ENCODE data around the gene ANKRD26.
"Not testable (repeated sequence)": the region's sequence is repeated elsewhere in the genome, so short reads cannot be mapped to it uniquely, and the experiment has no call there.

The ANKRD26 gene

GRCh38 chr10:27088119-27089044, 11.9 kb downstream of the ANKRD26 start:
- Histone ChIP-seq H3K4me3 (ENCODE audit: insufficient read depth, low read depth, low read length, poor library complexity, severe bottlenecking) (no peak overlapping the region), H3K27ac (ENCODE audit: insufficient read depth, low read length, poor library complexity, severe bottlenecking) (no peak overlapping the region), H3K36me3 (ENCODE audit: control insufficient read depth, insufficient read depth, low read length) (no peaks in the 10 kb centered on the region), H3K4me1 (ENCODE audit: control insufficient read depth, insufficient read depth, low read length, poor library complexity, severe bottlenecking) (no peaks in the 10 kb centered on the region), H3K9me3 (ENCODE audit: control insufficient read depth, low read length) (no peaks in the 10 kb centered on the region), H3K27me3 (replicated peaks; ENCODE audit: control insufficient read depth, insufficient read depth, low read length, poor library complexity, severe bottlenecking) (no peaks in the 10 kb centered on the region)
- no peak for DNase-seq

- Histone ChIP-seq H3K9me3 (ENCODE audit: control insufficient read depth, low read length) (no peaks in the 10 kb centered on the region), H3K4me3 (ENCODE audit: insufficient read depth, low read depth, low read length, poor library complexity, severe bottlenecking) (no peak overlapping the region), H3K36me3 (ENCODE audit: control insufficient read depth, insufficient read depth, low read length) (no peaks in the 10 kb centered on the region), H3K4me1 (ENCODE audit: control insufficient read depth, insufficient read depth, low read length, poor library complexity, severe bottlenecking) (no peaks in the 10 kb centered on the region), H3K27me3 (replicated peaks; ENCODE audit: control insufficient read depth, insufficient read depth, low read length, poor library complexity, severe bottlenecking) (no peaks in the 10 kb centered on the region), H3K27ac (ENCODE audit: insufficient read depth, low read length, poor library complexity, severe bottlenecking) (no peak overlapping the region)
- DNase-seq = no peak
Measured at GRCh38 chr10:27072436-27073114, 27.7 kb downstream of the ANKRD26 start.

- no peaks in the 10 kb centered on the region for H3K4me1 ChIP-seq (ENCODE audit: control insufficient read depth, insufficient read depth, low read length, poor library complexity, severe bottlenecking)
Measured at GRCh38 chr10:27068217-27068891, 31.9 kb downstream of the ANKRD26 start.

GRCh38 chr10:27065084-27065483, 35.2 kb downstream of the ANKRD26 start:
- Histone ChIP-seq H3K9me3 (ENCODE audit: control insufficient read depth, low read length) (no peaks in the 10 kb centered on the region), H3K27me3 (replicated peaks; ENCODE audit: control insufficient read depth, insufficient read depth, low read length, poor library complexity, severe bottlenecking) (no peaks in the 10 kb centered on the region), H3K4me1 (ENCODE audit: control insufficient read depth, insufficient read depth, low read length, poor library complexity, severe bottlenecking) (no peaks in the 10 kb centered on the region), H3K36me3 (ENCODE audit: control insufficient read depth, insufficient read depth, low read length) (peaks cover 9% of the 10 kb centered on the region), H3K27ac (ENCODE audit: insufficient read depth, low read length, poor library complexity, severe bottlenecking) (no peak overlapping the region), H3K4me3 (ENCODE audit: insufficient read depth, low read depth, low read length, poor library complexity, severe bottlenecking) (no peak overlapping the region)
- no peak for DNase-seq

More at GRCh38 chr10:27068217-27068891, 31.9 kb downstream of the ANKRD26 start:
- Histone ChIP-seq H3K9me3 (ENCODE audit: control insufficient read depth, low read length) (no peaks in the 10 kb centered on the region), H3K27me3 (replicated peaks; ENCODE audit: control insufficient read depth, insufficient read depth, low read length, poor library complexity, severe bottlenecking) (no peaks in the 10 kb centered on the region), H3K36me3 (ENCODE audit: control insufficient read depth, insufficient read depth, low read length) (peaks cover 3% of the 10 kb centered on the region), H3K4me3 (ENCODE audit: insufficient read depth, low read depth, low read length, poor library complexity, severe bottlenecking) (no peak overlapping the region), H3K27ac (ENCODE audit: insufficient read depth, low read length, poor library complexity, severe bottlenecking) (no peak overlapping the region)
- no peak for DNase-seq

- H3K27me3 ChIP-seq (replicated peaks; ENCODE audit: control insufficient read depth, insufficient read depth, low read length, poor library complexity, severe bottlenecking) = no peaks in the 10 kb centered on the region
- no peak overlapping the region for H3K4me3 ChIP-seq (ENCODE audit: insufficient read depth, low read depth, low read length, poor library complexity, severe bottlenecking)
- no peaks in the 10 kb centered on the region for H3K36me3 ChIP-seq (ENCODE audit: control insufficient read depth, insufficient read depth, low read length)
- DNase-seq = no peak
- no peaks in the 10 kb centered on the region for H3K9me3 ChIP-seq (ENCODE audit: control insufficient read depth, low read length)
- H3K4me1 ChIP-seq (ENCODE audit: control insufficient read depth, insufficient read depth, low read length, poor library complexity, severe bottlenecking) = no peaks in the 10 kb centered on the region
- no peak overlapping the region for H3K27ac ChIP-seq (ENCODE audit: insufficient read depth, low read length, poor library complexity, severe bottlenecking)
Measured at GRCh38 chr10:27052656-27053055, 47.6 kb downstream of the ANKRD26 start.

GRCh38 chr10:27045247-27045646, 55.0 kb downstream of the ANKRD26 start:
- H3K27ac ChIP-seq (ENCODE audit: insufficient read depth, low read length, poor library complexity, severe bottlenecking); DNase-seq; H3K4me1 ChIP-seq (ENCODE audit: control insufficient read depth, insufficient read depth, low read length, poor library complexity, severe bottlenecking); H3K27me3 ChIP-seq (replicated peaks; ENCODE audit: control insufficient read depth, insufficient read depth, low read length, poor library complexity, severe bottlenecking); H3K4me3 ChIP-seq (ENCODE audit: insufficient read depth, low read depth, low read length, poor library complexity, severe bottlenecking); H3K9me3 ChIP-seq (ENCODE audit: control insufficient read depth, low read length); H3K36me3 ChIP-seq (ENCODE audit: control insufficient read depth, insufficient read depth, low read length): not testable (repeated sequence)

GRCh38 chr10:27041196-27041595, 59.1 kb downstream of the ANKRD26 start:
- no peak for DNase-seq
- Histone ChIP-seq H3K4me3 (ENCODE audit: insufficient read depth, low read depth, low read length, poor library complexity, severe bottlenecking) (no peak overlapping the region), H3K27me3 (replicated peaks; ENCODE audit: control insufficient read depth, insufficient read depth, low read length, poor library complexity, severe bottlenecking) (no peaks in the 10 kb centered on the region), H3K36me3 (ENCODE audit: control insufficient read depth, insufficient read depth, low read length) (no peaks in the 10 kb centered on the region), H3K4me1 (ENCODE audit: control insufficient read depth, insufficient read depth, low read length, poor library complexity, severe bottlenecking) (no peaks in the 10 kb centered on the region), H3K27ac (ENCODE audit: insufficient read depth, low read length, poor library complexity, severe bottlenecking) (no peak overlapping the region), H3K9me3 (ENCODE audit: control insufficient read depth, low read length) (no peaks in the 10 kb centered on the region)

GRCh38 chr10:27038168-27038567, 62.1 kb downstream of the ANKRD26 start:
- no peaks in the 10 kb centered on the region for H3K36me3 ChIP-seq (ENCODE audit: control insufficient read depth, insufficient read depth, low read length)

GRCh38 chr10:27035163-27035562, 65.1 kb downstream of the ANKRD26 start:
- no peaks in the 10 kb centered on the region for H3K27me3 ChIP-seq (replicated peaks; ENCODE audit: control insufficient read depth, insufficient read depth, low read length, poor library complexity, severe bottlenecking)
- H3K4me1 ChIP-seq (ENCODE audit: control insufficient read depth, insufficient read depth, low read length, poor library complexity, severe bottlenecking) = no peaks in the 10 kb centered on the region
- H3K36me3 ChIP-seq (ENCODE audit: control insufficient read depth, insufficient read depth, low read length) = no peaks in the 10 kb centered on the region
- no peaks in the 10 kb centered on the region for H3K9me3 ChIP-seq (ENCODE audit: control insufficient read depth, low read length)
- no peak overlapping the region for H3K4me3 ChIP-seq (ENCODE audit: insufficient read depth, low read depth, low read length, poor library complexity, severe bottlenecking)
- DNase-seq = no peak
- H3K27ac ChIP-seq (ENCODE audit: insufficient read depth, low read length, poor library complexity, severe bottlenecking) = no peak overlapping the region

More at GRCh38 chr10:27038168-27038567, 62.1 kb downstream of the ANKRD26 start:
- Histone ChIP-seq H3K4me1 (ENCODE audit: control insufficient read depth, insufficient read depth, low read length, poor library complexity, severe bottlenecking) (no peaks in the 10 kb centered on the region), H3K4me3 (ENCODE audit: insufficient read depth, low read depth, low read length, poor library complexity, severe bottlenecking) (no peak overlapping the region), H3K27ac (ENCODE audit: insufficient read depth, low read length, poor library complexity, severe bottlenecking) (no peak overlapping the region), H3K9me3 (ENCODE audit: control insufficient read depth, low read length) (no peaks in the 10 kb centered on the region), H3K27me3 (replicated peaks; ENCODE audit: control insufficient read depth, insufficient read depth, low read length, poor library complexity, severe bottlenecking) (no peaks in the 10 kb centered on the region)
- no peak for DNase-seq
